Activated naive CD8-positive, alpha-beta T cell treated with anti-CD3 and anti-CD28 coated beads, Interleukin-2, amount 50 U/mL, for 24 hours (primary cell): ENCODE data around the gene CPSF4.
"Not testable (repeated sequence)": the region's sequence is repeated elsewhere in the genome, so short reads cannot be mapped to it uniquely, and the experiment has no call there.

Experiments
- ATAC-seq: fragments of 150-1000 bp; cut with Tn5 transposase; one replicate; pipeline ENCODE4 v1.10.0; 2021
- DNase-seq: peaks from one replicate; pipeline ENCODE4 v3.0.0; 2021
- H3K27ac Mint-ChIP-seq: one replicate; pipeline ENCODE4 v1.8.0; 2021; ENCODE audit warnings: mild to moderate bottlenecking, mixed read lengths
- H3K27me3 Mint-ChIP-seq: one replicate; pipeline ENCODE4 v1.8.0; 2021; ENCODE audit warnings: mixed read lengths
- H3K36me3 Mint-ChIP-seq: one replicate; pipeline ENCODE4 v1.8.0; 2021; ENCODE audit warnings: low read depth, mixed read lengths
- H3K4me1 Mint-ChIP-seq: one replicate; pipeline ENCODE4 v1.8.0; 2021; ENCODE audit warnings: mixed read lengths
- H3K4me3 Mint-ChIP-seq: one replicate; pipeline ENCODE4 v1.8.0; 2021; ENCODE audit warnings: mild to moderate bottlenecking, moderate library complexity, mixed read lengths
- H3K9me3 Mint-ChIP-seq: one replicate; pipeline ENCODE4 v1.8.0; 2021; ENCODE audit warnings: mixed read lengths

The CPSF4 gene

DNA sequence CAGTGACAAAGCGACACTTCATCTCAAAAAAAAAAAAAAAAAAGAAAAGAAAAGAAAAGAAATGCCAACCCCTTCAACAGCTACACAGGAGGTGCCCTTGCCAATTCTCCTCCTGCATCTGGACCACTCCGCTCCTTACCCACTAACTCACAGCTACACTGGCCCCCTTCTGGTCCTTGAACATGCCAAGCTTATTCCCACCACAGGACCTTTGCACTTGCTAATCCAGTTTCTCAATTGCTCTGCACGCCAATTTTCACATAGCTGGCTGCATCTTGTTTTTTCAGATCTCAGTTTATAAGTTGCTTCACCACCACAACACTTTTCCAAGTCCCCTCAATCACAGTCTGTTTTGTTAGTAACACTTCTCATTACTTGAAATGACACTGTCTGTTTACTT, 35.9 kb upstream of the CPSF4 start:
- H3K4me1 Mint-ChIP-seq, result peaks cover 33% of the 10 kb centered on the region
- peak overlapping the region; percentile 1 for H3K27ac Mint-ChIP-seq
- H3K36me3 Mint-ChIP-seq, result peaks cover 45% of the 10 kb centered on the region

DNA sequence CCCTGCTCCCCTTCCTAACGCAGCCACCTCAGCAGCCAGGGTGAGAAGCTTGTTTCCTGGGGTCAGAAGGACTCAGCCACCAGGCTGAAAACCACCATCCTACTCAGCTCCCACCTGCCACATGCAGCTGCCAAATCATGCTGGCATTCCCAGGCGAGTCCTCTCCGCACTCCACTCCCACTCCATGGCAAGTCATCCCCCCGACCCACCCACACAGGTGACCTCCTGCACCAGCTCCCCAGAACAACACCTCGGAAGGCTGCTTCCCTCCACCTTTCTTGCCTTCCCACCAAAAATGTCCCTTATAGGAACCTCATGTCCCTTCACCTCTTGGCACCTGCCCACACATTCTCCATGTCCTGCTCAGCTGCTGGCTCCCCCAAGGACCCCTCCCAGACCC, 35.0 kb upstream of the CPSF4 start:
- peaks cover 32% of the 10 kb centered on the region for H3K4me1 Mint-ChIP-seq
- no peaks in the 10 kb centered on the region for H3K9me3 Mint-ChIP-seq
- H3K4me3 Mint-ChIP-seq, result no peak overlapping the region
- ATAC-seq (no peak), DNase-seq (no peak)
- no peaks in the 10 kb centered on the region for H3K27me3 Mint-ChIP-seq
- H3K27ac Mint-ChIP-seq, result peak overlapping the region; percentile 61
- H3K36me3 Mint-ChIP-seq, result peaks cover 41% of the 10 kb centered on the region

More for the DNA sequence above, 35.9 kb upstream of the CPSF4 start:
- Mint-ChIP-seq H3K4me3 (no peak overlapping the region), H3K9me3 (no peaks in the 10 kb centered on the region), H3K27me3 (no peaks in the 10 kb centered on the region)
- ATAC-seq (no peak), DNase-seq (no peak)

DNA sequence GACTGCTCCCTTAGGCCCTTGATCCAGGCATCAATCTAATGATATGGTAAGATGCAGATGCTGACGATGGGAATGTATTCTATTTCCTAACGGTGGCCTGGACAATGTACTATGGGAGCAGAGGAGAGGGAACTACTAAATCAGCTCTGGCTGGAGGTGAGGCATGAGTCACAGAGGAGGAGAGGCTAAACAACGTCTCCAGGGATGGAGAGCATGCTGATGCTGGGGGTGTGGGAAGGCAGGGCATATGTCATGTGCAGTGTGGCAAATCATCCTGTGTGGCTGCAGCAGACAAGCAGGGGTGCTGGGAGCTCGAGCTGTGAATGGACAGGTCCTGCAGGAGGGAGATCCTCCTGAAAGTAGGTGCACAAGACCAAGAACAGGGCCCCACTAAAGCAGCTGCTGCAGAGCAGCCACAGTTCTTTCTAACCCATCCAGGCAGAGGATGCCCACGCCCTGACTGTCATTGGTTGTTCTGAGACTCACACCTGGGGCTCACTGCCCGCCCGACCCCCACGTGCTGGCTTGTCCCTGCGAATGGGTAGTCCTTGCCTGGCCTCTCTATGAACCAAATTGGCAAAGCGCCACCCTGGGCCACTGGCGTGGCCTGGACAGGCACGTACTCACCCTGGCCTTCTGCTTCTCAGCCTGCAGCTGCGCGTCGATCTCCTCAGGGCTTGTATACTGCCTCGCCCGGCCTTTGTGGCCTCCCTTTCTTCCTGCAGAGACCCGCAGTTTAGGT, 34.3 kb upstream of the CPSF4 start:
- Mint-ChIP-seq H3K27ac (peak overlapping the region; percentile 61), H3K4me1 (peaks cover 34% of the 10 kb centered on the region), H3K36me3 (peaks cover 42% of the 10 kb centered on the region), H3K9me3 (no peaks in the 10 kb centered on the region), H3K4me3 (no peak overlapping the region), H3K27me3 (no peaks in the 10 kb centered on the region)
- DNase-seq, result no peak
- ATAC-seq, result no peak

DNA sequence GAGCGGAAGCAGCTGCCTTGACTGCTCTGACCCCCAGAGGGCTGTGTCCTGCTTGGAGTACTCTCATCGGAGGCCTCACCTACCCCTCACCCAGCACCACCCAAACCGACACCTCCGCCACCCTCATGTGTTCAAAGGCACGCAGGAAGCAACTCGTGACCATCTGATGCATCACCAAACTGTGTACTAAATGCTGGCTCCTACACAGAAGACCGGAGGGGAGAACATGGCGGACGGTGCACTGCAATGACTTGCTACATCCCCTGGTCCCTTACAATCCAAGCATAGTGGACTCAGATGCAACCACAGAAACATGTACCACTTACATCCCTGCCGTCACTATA, 33.8 kb upstream of the CPSF4 start:
- Mint-ChIP-seq H3K4me3 (no peak overlapping the region), H3K9me3 (no peaks in the 10 kb centered on the region), H3K36me3 (peaks cover 46% of the 10 kb centered on the region), H3K4me1 (peaks cover 37% of the 10 kb centered on the region), H3K27ac (no peak overlapping the region), H3K27me3 (no peaks in the 10 kb centered on the region)
- DNase-seq (no peak), ATAC-seq (no peak)

DNA sequence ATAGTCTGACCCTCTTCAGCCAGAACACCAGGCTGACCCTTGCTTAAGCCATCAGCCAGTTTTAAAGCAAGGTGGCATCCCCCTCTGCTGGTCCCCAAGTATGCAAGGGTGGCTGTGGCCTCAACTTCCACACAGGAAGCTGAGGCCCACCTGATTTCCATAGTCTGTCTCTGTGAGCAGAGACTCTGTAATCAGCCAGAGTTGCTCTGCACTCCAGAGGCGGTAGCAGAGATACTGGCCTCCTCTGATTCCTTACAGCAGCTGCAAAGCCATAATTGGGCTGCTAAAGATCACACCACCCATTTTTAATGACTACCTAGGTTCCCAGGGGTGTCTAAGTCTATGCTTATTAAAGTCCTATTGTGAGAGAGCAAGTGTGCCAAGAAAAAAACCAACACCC, 32.2 kb upstream of the CPSF4 start:
- no peak for ATAC-seq
- peak overlapping the region; percentile 94 for H3K27ac Mint-ChIP-seq
- H3K36me3 Mint-ChIP-seq, result peaks cover 47% of the 10 kb centered on the region
- H3K4me1 Mint-ChIP-seq, result peaks cover 49% of the 10 kb centered on the region
- H3K27me3 Mint-ChIP-seq, result no peaks in the 10 kb centered on the region
- H3K4me3 Mint-ChIP-seq, result peak overlapping the region; percentile 96
- no peaks in the 10 kb centered on the region for H3K9me3 Mint-ChIP-seq
- no peak for DNase-seq

DNA sequence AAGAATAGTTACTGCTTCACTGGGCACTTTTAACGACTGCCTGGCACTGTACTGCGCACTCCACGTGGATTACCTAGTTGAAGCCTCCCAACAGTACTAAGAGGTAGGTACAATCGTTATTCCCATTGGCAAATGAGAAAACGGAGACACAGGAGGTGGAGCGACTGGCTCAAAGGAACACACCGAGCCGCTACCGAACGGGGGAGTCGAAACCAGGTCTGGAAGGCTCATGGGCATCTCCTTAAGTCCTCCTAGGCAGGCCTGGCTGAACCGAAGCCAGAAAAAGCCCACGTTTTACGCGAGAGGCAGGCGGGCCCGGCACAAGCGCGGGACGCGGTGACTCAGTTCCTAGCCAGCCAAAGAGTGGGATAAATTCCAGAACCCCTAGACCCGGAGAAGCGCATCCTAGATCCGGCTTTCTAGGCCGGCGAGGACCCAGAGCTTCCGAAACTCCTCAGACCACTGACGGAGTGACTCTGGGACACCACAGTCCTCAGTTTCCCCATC, 30.8 kb upstream of the CPSF4 start:
- peak; percentile 27 for ATAC-seq
- Mint-ChIP-seq H3K36me3 (peaks cover 53% of the 10 kb centered on the region), H3K27me3 (no peaks in the 10 kb centered on the region), H3K4me1 (peaks cover 49% of the 10 kb centered on the region), H3K4me3 (peak overlapping the region; percentile 96), H3K9me3 (no peaks in the 10 kb centered on the region), H3K27ac (peak overlapping the region; percentile 94)
- DNase-seq, result peak; percentile 41

DNA sequence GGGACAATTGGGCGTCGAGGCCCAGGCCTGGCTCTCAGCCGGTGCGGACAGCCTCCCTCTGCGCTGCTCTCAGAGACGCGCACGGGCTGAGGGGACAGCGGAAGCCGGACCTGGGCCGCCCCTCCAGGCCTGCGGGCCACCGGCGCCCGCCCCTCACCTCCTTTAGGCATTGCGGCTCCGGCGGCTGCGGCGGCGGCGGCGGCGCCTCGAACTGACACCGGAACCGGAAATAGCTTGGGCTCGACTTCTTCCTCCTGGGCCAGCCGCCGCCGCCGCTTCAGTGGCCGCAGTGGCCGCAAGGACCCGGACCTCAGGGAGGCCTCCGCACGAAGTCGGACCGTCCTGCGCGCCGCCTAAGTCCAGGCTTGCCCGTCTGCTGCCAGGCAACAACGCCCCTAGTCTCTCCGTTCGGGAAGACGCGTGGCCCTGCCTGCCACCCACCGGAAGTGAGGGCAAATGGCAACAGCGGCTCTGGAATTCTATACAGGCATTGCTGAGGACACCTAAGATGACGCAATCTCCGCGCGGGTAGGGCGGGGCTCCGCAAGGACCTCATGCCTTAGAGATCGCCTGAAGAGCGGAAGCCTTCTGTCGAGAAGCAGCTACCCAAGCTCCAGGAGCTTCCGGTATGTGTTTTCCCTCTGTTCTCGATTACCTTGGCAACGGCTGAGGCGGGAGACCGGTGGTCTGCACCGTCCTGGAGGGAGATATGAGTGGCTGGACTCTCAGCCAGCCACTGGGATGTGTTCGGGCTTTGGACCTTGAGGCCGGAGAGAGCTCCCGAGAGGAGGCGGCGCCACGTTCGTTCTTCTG, 30.2 kb upstream of the CPSF4 start, which contains the start of the genes BUD31 and PDAP1:
TSS of gene BUD31 (plus strand) at position 591 of the 813 bp plus-strand sequence. CDS start 2,124 bp downstream, outside the sequence.
TSS of gene PDAP1 (minus strand) at position 219 of the 813 bp plus-strand sequence. CDS start at position 170, 49 bp downstream.
- peaks cover 54% of the 10 kb centered on the region for H3K36me3 Mint-ChIP-seq
- peak within 1 kb of the TSS; percentile 94 for H3K27ac Mint-ChIP-seq
- peak within 1 kb of the TSS; percentile 96 for H3K4me3 Mint-ChIP-seq
- DNase-seq (peak; percentile 92), ATAC-seq (peak; percentile 86)
- H3K9me3 Mint-ChIP-seq, result no peaks in the 10 kb centered on the region
- no peaks in the 10 kb centered on the region for H3K27me3 Mint-ChIP-seq
- H3K4me1 Mint-ChIP-seq, result peaks cover 53% of the 10 kb centered on the region

DNA sequence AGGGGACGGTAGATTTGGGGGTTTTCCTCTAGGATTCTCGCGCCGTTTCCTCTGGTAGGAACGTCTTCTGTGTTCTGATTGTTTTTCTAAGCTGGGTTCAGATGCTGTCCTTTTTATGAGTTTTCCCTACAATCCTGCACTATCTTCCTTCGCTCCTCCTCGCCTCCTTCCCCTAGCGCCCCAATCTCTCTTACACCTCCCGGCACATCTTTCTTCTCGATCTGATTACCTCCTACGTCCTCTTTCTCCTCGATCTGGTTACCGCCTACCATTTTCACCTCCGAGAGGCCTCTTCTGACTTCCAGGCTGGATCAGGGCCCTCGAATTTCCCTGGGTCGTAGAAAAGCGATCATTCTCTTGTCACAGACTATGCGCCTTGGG, 29.6 kb upstream of the CPSF4 start:
- Mint-ChIP-seq H3K27me3 (no peaks in the 10 kb centered on the region), H3K9me3 (no peaks in the 10 kb centered on the region), H3K27ac (peak overlapping the region; percentile 94), H3K4me1 (peaks cover 48% of the 10 kb centered on the region), H3K36me3 (peaks cover 50% of the 10 kb centered on the region), H3K4me3 (peak overlapping the region; percentile 96)
- DNase-seq (no peak), ATAC-seq (peak; percentile 4)

DNA sequence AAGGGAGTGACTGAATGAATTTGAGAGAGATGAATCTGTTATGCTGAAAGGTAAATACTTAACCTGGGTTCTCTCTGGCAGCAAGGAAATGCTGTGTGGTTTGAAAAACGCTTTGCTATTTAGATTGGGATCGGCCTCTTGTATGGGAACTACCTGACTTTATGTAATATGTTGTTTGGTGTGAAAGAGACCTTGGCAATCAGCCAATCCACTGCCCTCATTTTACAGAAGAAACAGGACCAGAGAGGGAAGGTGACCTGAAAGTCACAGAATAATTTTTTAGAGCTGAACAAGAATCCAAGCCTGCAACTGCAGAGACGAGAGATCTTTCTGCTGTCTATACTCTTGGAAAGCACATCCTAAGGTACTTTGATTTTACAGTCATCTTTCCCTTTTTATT, 28.9 kb upstream of the CPSF4 start:
- peaks cover 53% of the 10 kb centered on the region for H3K36me3 Mint-ChIP-seq
- ATAC-seq, result no peak
- H3K9me3 Mint-ChIP-seq, result no peaks in the 10 kb centered on the region
- DNase-seq, result no peak
- peaks cover 46% of the 10 kb centered on the region for H3K4me1 Mint-ChIP-seq
- H3K27ac Mint-ChIP-seq, result peak overlapping the region; percentile 94
- H3K4me3 Mint-ChIP-seq, result peak overlapping the region; percentile 96
- H3K27me3 Mint-ChIP-seq, result no peaks in the 10 kb centered on the region

DNA sequence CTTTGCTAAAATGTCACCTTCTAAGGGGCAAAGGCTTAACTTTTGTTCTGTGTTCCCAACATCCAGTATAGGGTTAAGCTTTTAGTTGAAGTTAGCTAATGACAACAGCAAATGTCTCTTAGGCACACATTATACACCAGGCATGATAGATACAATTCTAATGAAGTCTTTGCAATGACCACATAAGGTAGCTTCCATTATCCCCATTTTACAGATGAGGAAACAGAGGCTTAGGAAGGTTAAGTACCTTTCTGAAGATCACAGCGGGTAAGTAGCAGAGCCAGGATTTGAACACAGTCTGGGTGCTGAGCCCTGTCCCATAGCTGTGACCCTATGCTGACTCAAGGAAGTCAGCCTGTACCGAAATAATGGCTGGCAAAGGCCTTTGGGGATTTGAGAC, 28.1 kb upstream of the CPSF4 start:
- H3K27ac Mint-ChIP-seq, result peak overlapping the region; percentile 94
- DNase-seq (no peak), ATAC-seq (no peak)
- peaks cover 58% of the 10 kb centered on the region for H3K36me3 Mint-ChIP-seq
- H3K4me1 Mint-ChIP-seq, result peaks cover 43% of the 10 kb centered on the region
- peak overlapping the region; percentile 96 for H3K4me3 Mint-ChIP-seq
- H3K9me3 Mint-ChIP-seq, result no peaks in the 10 kb centered on the region
- H3K27me3 Mint-ChIP-seq, result no peaks in the 10 kb centered on the region

DNA sequence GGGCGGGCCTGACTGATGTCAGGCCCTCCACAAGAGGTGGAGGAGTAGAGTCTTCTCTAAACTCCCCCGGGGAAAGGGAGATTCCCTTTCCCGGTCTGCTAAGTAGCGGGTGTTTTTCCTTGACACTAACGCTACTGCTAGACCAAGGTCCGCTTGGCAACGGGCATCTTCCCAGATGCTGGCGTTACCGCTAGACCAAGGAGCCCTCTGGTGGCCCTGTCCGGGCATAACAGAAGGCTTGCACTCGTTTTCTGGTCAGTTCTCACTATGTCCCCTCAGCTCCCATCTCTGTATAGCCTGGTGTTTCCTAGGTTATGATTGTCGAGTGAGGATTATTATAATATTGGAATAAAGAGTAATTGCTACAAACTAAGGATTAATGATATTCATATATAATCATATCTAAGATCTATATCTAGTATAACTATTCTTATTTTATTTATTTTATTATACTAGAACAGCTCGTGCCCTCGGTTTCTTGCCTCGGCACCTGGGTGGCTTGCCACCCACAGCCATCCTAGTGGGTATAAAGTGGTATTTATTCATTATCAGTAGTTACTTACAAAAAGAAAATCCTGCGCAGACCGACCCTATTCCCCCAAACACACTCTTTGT, 23.1 kb upstream of the CPSF4 start:
- peaks cover 13% of the 10 kb centered on the region for H3K4me1 Mint-ChIP-seq
- peak overlapping the region; percentile 71 for H3K27ac Mint-ChIP-seq
- not testable (repeated sequence) for ATAC-seq, H3K9me3 Mint-ChIP-seq, H3K4me3 Mint-ChIP-seq, H3K27me3 Mint-ChIP-seq
- H3K36me3 Mint-ChIP-seq, result peaks cover 68% of the 10 kb centered on the region
- peak; percentile 35 for DNase-seq

DNA sequence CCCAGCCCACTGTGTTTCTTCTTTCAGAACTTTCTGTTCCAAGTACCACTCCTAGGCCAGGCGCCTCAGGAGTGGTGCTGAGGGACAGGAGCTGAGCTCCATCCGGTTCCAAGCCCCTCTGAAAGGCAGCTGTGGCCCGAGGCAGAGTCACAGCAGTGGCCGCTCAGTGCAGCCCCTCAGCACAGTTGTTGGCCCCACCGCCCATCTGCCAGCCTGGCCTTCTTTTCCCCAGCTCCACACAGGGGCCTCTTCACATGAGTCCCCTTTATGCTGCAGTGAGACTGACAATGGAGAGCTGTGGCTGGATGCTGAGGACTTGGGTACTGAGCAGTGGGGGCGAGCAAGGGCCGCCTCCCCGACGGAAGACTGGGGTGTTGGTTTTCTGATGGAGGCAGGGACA, 20.5 kb upstream of the CPSF4 start:
- Mint-ChIP-seq H3K4me1 (peaks cover 4% of the 10 kb centered on the region), H3K36me3 (peaks cover 58% of the 10 kb centered on the region), H3K9me3 (no peaks in the 10 kb centered on the region), H3K27ac (no peak overlapping the region), H3K4me3 (no peak overlapping the region), H3K27me3 (no peaks in the 10 kb centered on the region)
- no peak for DNase-seq
- ATAC-seq, result peak; percentile 14

DNA sequence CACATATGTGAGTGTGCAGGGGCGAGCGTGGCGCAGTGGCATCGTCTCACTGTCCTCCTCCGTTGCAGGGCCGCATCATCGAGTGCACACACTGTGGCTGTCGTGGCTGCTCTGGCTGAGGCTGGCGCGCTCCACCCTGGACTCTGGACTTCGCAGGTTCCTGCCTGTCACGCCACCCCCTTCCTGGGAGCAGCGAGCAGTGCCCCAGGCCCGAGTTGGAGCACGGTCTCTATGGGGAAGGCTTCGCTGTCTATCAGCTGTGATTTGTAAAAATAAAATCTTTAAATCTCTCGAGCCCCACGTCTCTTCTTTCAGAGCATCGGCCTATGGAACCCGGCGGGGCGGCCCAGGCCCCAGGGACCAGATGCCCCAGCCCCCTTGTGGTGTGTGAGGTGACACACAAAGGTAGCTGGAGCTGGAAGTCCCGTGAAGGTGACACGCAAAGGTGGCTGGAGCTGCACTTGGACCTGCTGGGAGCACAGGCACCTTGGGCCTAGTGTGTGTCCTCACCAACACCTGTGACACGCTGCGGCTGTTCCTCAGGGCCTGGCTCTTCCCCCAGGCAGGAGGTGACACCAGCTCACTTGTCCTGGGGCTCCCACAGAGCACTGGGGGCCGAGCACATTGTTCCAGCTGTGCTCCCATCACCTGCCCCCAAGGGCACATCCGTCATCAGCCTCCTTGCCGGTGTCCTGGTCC, 19.3 kb upstream of the CPSF4 start:
- Mint-ChIP-seq H3K9me3 (no peaks in the 10 kb centered on the region), H3K4me1 (peaks cover 3% of the 10 kb centered on the region), H3K27me3 (no peaks in the 10 kb centered on the region), H3K27ac (no peak overlapping the region), H3K4me3 (no peak overlapping the region), H3K36me3 (peaks cover 52% of the 10 kb centered on the region)
- ATAC-seq, result peak; percentile 24
- DNase-seq, result no peak

DNA sequence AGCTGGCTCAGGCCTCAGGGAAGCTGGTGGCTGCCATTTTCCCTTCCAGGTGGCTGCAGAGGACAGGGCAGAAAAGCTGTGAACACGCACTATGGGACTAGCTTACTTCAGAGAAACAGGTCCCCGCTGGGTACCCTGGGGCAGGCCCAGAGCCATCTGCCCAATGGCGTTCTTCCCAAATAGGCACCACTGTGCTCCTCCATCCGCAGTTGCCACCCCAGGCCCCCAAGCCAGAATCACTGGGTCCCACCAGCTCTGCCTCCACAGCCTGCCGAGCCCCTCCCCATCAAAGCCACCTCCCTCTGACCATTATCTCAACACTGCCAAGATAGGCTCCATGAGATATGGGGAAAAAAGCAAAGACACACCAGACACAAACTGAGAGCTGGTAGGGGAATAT, 18.5 kb upstream of the CPSF4 start:
- H3K36me3 Mint-ChIP-seq, result peaks cover 48% of the 10 kb centered on the region
- DNase-seq (no peak), ATAC-seq (no peak)
- no peaks in the 10 kb centered on the region for H3K9me3 Mint-ChIP-seq
- H3K27me3 Mint-ChIP-seq, result no peaks in the 10 kb centered on the region
- no peak overlapping the region for H3K27ac Mint-ChIP-seq
- peaks cover 3% of the 10 kb centered on the region for H3K4me1 Mint-ChIP-seq
- H3K4me3 Mint-ChIP-seq, result no peak overlapping the region
